Measurements from ENCODE around the gene ZP3.
"Not testable (repeated sequence)": the region's sequence is repeated elsewhere in the genome, so short reads cannot be mapped to it uniquely, and the experiment has no call there.

ZP3 gene

GRCh38 chr7:76485822-76486610 lies 61.3 kb downstream of the ZP3 start:
- not testable (repeated sequence) for DNase-seq (ENCODE audit: low read depth)

DNA sequence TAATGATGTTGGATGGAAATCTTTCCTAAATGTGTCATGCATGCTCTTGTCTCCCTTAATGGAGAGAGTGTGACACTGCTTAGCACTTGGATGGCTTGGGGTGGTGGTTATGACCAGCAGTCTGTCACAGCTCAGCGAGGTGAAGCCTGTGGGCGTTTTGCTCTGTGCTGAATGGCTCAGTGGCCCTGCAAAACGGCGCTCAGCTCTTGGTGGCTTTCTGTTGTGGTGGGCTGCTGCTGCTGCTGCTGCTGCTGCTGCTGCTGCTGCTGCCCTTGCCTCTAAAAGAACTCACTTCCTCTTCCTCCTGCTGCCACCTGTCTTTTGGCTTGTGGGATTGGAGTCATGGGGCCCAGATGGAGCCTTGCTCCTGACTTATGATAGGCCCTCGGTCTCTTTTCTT lies 61.9 kb downstream of the ZP3 start:
- not testable (repeated sequence) for DNase-seq (ENCODE audit: low read depth)

- not testable (repeated sequence) for DNase-seq (ENCODE audit: low read depth)
Observed at GRCh38 chr7:76487969-76488368, 63.2 kb downstream of the ZP3 start.

All from HS-5 (cell line).